Epidermal melanocyte (primary cell): Measurements from ENCODE around the gene KCP.

Source experiments
- DNase-seq: peaks from one replicate; pipeline ENCODE4 v3.0.0; 2011; ENCODE audit warnings: low spot score; ENCODE audit not compliant: insufficient read length

KCP gene

GRCh38 chr7:128859232-128860157 is 51.0 kb downstream of the KCP start:
- DNase-seq = no peak

GRCh38 chr7:128858380-128859231 is 51.9 kb downstream of the KCP start:
- DNase-seq = no peak

GRCh38 chr7:128856001-128856718 is 54.3 kb downstream of the KCP start:
- DNase-seq = no peak

GRCh38 chr7:128855559-128855958 is 55.0 kb downstream of the KCP start:
- DNase-seq = no peak

- DNase-seq = no peak
Measured at GRCh38 chr7:128854396-128854795, 56.1 kb downstream of the KCP start.

- DNase-seq = no peak
Measured at GRCh38 chr7:128853799-128854198, 56.7 kb downstream of the KCP start.

- no peak for DNase-seq
Measured at GRCh38 chr7:128852537-128853254, 57.8 kb downstream of the KCP start.

GRCh38 chr7:128849804-128850490 is 60.6 kb downstream of the KCP start:
- DNase-seq = no peak

GRCh38 chr7:128849156-128849515 is 61.4 kb downstream of the KCP start:
- DNase-seq = no peak

GRCh38 chr7:128848289-128849155 is 62.0 kb downstream of the KCP start:
- no peak for DNase-seq

GRCh38 chr7:128847721-128848211 is 62.7 kb downstream of the KCP start:
- no peak for DNase-seq

- DNase-seq = no peak
Measured at GRCh38 chr7:128846781-128847444, 63.6 kb downstream of the KCP start.

- no peak for DNase-seq
Measured at GRCh38 chr7:128845987-128846386, 64.5 kb downstream of the KCP start.

- DNase-seq = no peak
Measured at GRCh38 chr7:128845475-128845874, 65.0 kb downstream of the KCP start.

GRCh38 chr7:128844777-128845311 is 65.7 kb downstream of the KCP start:
- no peak for DNase-seq

- DNase-seq = no peak
Measured at GRCh38 chr7:128843938-128844621, 66.4 kb downstream of the KCP start.

GRCh38 chr7:128842674-128843641 is 67.6 kb downstream of the KCP start:
- DNase-seq = no peak
